Endothelial cell of hepatic sinusoid (primary cell): ENCODE results near the gene SNN.

ENCODE experiments used
- in situ Hi-C: cut with HindIII; loops from 2 replicates; pipeline ENCODE4 v1.10.0; 2017; ENCODE audit warnings: low sequenced_read_pairs

Gene SNN

GRCh38 chr16:11692651-11693050 lies 24.4 kb downstream of the SNN start:
- in situ Hi-C loops, result loop anchor here (25.0 kb wide), 1 partner anchor 280 kb away; no protein-coding TSS in a partner anchor

- in situ Hi-C loops, result loop anchor here (25.0 kb wide), 1 partner anchor 284 kb away; no protein-coding TSS in a partner anchor
Observed at GRCh38 chr16:11696266-11697012, 28.2 kb downstream of the SNN start.

GRCh38 chr16:11697319-11697718 lies 29.1 kb downstream of the SNN start:
- in situ Hi-C loops, result loop anchor here (25.0 kb wide), 1 partner anchor 285 kb away; no protein-coding TSS in a partner anchor

GRCh38 chr16:11698271-11698689 lies 30.0 kb downstream of the SNN start:
- in situ Hi-C loops, result loop anchor here (25.0 kb wide), 1 partner anchor 286 kb away; no protein-coding TSS in a partner anchor

GRCh38 chr16:11699234-11699894 lies 31.1 kb downstream of the SNN start:
- in situ Hi-C loops, result loop anchor here (25.0 kb wide), 1 partner anchor 287 kb away; no protein-coding TSS in a partner anchor

- in situ Hi-C loops, result no loop called here
Observed at GRCh38 chr16:11700264-11701029, 32.2 kb downstream of the SNN start.

- in situ Hi-C loops, result no loop called here
Observed at GRCh38 chr16:11705311-11706025, 37.2 kb downstream of the SNN start.

- in situ Hi-C loops, result no loop called here
Observed at GRCh38 chr16:11706180-11706742, 38.0 kb downstream of the SNN start.

GRCh38 chr16:11707679-11708197 lies 39.5 kb downstream of the SNN start:
- in situ Hi-C loops, result no loop called here

GRCh38 chr16:11708421-11708820 lies 40.2 kb downstream of the SNN start:
- in situ Hi-C loops, result no loop called here

GRCh38 chr16:11711662-11712061 lies 43.4 kb downstream of the SNN start:
- in situ Hi-C loops, result no loop called here

GRCh38 chr16:11712122-11712521 lies 43.9 kb downstream of the SNN start:
- in situ Hi-C loops, result no loop called here

- in situ Hi-C loops, result no loop called here
Observed at GRCh38 chr16:11715246-11715947, 47.1 kb downstream of the SNN start.

GRCh38 chr16:11716336-11716735 lies 48.1 kb downstream of the SNN start:
- in situ Hi-C loops, result no loop called here

- in situ Hi-C loops, result no loop called here
Observed at GRCh38 chr16:11717811-11718210, 49.6 kb downstream of the SNN start.

- in situ Hi-C loops, result no loop called here
Observed at GRCh38 chr16:11719171-11719570, 50.9 kb downstream of the SNN start.

GRCh38 chr16:11719762-11720161 lies 51.5 kb downstream of the SNN start:
- in situ Hi-C loops, result no loop called here

GRCh38 chr16:11721781-11722467 lies 53.7 kb downstream of the SNN start:
- in situ Hi-C loops, result no loop called here

GRCh38 chr16:11722468-11722808 lies 54.2 kb downstream of the SNN start:
- in situ Hi-C loops, result no loop called here
